Measurements from ENCODE around the gene TOP3A. TPM values are rescaled to one million over a fixed set of nuclear protein-coding genes. Genes with fewer than 3 reads are reported as not detected.
A peak's percentile ranks its signal among the peaks of the same experiment; 100 is the strongest.

TOP3A gene
- total RNA-seq, 1 experiment from 2014 or later = 68.7 TPM

- no peaks in the 10 kb centered on the region for H3K27me3 ChIP-seq (ENCODE audit: insufficient read depth, low read length)
- peaks cover 40% of the 10 kb centered on the region; the same call in 1 of the 2 replicates for H3K79me2 ChIP-seq (ENCODE audit: insufficient read depth, low read length)
- no peak overlapping the region for H2BK12ac ChIP-seq (ENCODE audit: insufficient read length, low read depth, low read length)
- no CpG with 5 or more reads among the region's 11 CpGs for WGBS (ENCODE audit: extremely low coverage, insufficient read length, low lambda C conversion rate)
- no peak overlapping the region for H3K56ac ChIP-seq (ENCODE audit: insufficient read length, low read depth, low read length)
- H3K4ac ChIP-seq (ENCODE audit: low read depth, low read length) = no peak overlapping the region
- H2BK15ac ChIP-seq (ENCODE audit: low read depth, low read length) = no peak overlapping the region
- Mint-ChIP-seq H3K27me3 (ENCODE audit: low read depth) (no peaks in the 10 kb centered on the region), H3K4me3 (peak overlapping the region; percentile 98 to 100), H3K27ac (peak overlapping the region; percentile 100; a peak in 6 of 7 replicates), H3K9me3 (no peaks in the 10 kb centered on the region; a peak in 2 of 5 replicates), H3K4me1 (peaks cover 42 to 48% of the 10 kb centered on the region in 2 experiments), H3K36me3 (ENCODE audit: insufficient read depth in 1 of 3, low read depth in 3 of 3) (peaks cover 25 to 55% (median 50%) of the 10 kb centered on the region in 3 experiments; a peak in 6 of 7 replicates)
- no peak overlapping the region for H3K18ac ChIP-seq (ENCODE audit: insufficient read length, low read depth, low read length)
- peaks cover 15% of the 10 kb centered on the region for H3K23me2 ChIP-seq (ENCODE audit: insufficient read length, low read depth, low read length, poor library complexity, severe bottlenecking)
- no peak overlapping the region for H2BK5ac ChIP-seq (ENCODE audit: insufficient read length, low read length)
- peak overlapping the region; percentile 100 for H3K4me2 ChIP-seq (ENCODE audit: insufficient read depth, insufficient read length, low read length)
- H3K9me3 ChIP-seq (ENCODE audit: control insufficient read depth, low read depth, low read length) = no peaks in the 10 kb centered on the region
- DNase-seq = no peak
- H2BK120ac ChIP-seq (ENCODE audit: low read depth, low read length, poor library complexity, severe bottlenecking) = no peak overlapping the region
- no peak overlapping the region for H2BK20ac ChIP-seq (ENCODE audit: low read depth, low read length, poor library complexity, severe bottlenecking)
- H3T11ph ChIP-seq (ENCODE audit: low read length) = no peak overlapping the region
- peak overlapping the region; percentile 80 for H3K9ac ChIP-seq (ENCODE audit: extremely low read depth, insufficient read length, low read length)
- no peak overlapping the region for H2AFZ ChIP-seq (ENCODE audit: low read length)
- no peak for TF ChIP-seq CTCF (conservative IDR thresholded peaks at IDR 0.05)
- H4K8ac ChIP-seq (replicated peaks; ENCODE audit: insufficient read length, low read depth, low read length) = no peak overlapping the region
- H3K79me1 ChIP-seq (ENCODE audit: insufficient read depth, low read depth, low read length, poor library complexity, severe bottlenecking) = peaks cover 41% of the 10 kb centered on the region
- H2AK5ac ChIP-seq (ENCODE audit: insufficient read length, low read length) = no peak overlapping the region
- H3K27ac ChIP-seq (ENCODE audit: insufficient read length, low read depth, low read length) = no peak overlapping the region
- no peak overlapping the region for H4K91ac ChIP-seq (ENCODE audit: insufficient read length, low read depth, low read length)
- H3K23ac ChIP-seq (ENCODE audit: insufficient read length, low read depth, low read length) = no peak overlapping the region
- no peaks in the 10 kb centered on the region for H4K20me1 ChIP-seq (ENCODE audit: control insufficient read depth, insufficient read depth, insufficient read length)
- H4K5ac ChIP-seq (ENCODE audit: insufficient read length, low read depth, low read length) = no peak overlapping the region
- H3K4me1 ChIP-seq (ENCODE audit: insufficient read depth, low read length) = peaks cover 2% of the 10 kb centered on the region; the same call in 1 of the 2 replicates
- H3K14ac ChIP-seq (ENCODE audit: insufficient read depth, low read length) = no peak overlapping the region
Observed at GRCh38 chr17:18315961-18316360, 1.2 kb upstream of the TOP3A start.
